Esophagus squamous epithelium (tissue), 4 donors: ENCODE data around the gene INTS2.

Source experiments
- POLR2A ChIP-seq, 4 donors: fragments of 450-650 bp; IDR thresholded peaks; one replicate each; pipeline ENCODE4 v1.6.1; 2017; ENCODE audit warnings: antibody characterized with exemption in 4 of 4, mild to moderate bottlenecking in 4 of 4, moderate library complexity in 3 of 4
- TF ChIP-seq, protein P1 (sequence below), 6 experiments: fragments of 450-650 bp in 4 of 6; fragments of 200-600 bp in 2 of 6; sonication (generic) in 2 of 6; IDR thresholded peaks; one replicate each; pipeline ENCODE4 v1.5.1; 2016 to 2019; ENCODE audit warnings: antibody characterized with exemption in 6 of 6, mild to moderate bottlenecking in 4 of 6, moderate library complexity in 4 of 6

- TF ChIP-seq, protein P1, sequence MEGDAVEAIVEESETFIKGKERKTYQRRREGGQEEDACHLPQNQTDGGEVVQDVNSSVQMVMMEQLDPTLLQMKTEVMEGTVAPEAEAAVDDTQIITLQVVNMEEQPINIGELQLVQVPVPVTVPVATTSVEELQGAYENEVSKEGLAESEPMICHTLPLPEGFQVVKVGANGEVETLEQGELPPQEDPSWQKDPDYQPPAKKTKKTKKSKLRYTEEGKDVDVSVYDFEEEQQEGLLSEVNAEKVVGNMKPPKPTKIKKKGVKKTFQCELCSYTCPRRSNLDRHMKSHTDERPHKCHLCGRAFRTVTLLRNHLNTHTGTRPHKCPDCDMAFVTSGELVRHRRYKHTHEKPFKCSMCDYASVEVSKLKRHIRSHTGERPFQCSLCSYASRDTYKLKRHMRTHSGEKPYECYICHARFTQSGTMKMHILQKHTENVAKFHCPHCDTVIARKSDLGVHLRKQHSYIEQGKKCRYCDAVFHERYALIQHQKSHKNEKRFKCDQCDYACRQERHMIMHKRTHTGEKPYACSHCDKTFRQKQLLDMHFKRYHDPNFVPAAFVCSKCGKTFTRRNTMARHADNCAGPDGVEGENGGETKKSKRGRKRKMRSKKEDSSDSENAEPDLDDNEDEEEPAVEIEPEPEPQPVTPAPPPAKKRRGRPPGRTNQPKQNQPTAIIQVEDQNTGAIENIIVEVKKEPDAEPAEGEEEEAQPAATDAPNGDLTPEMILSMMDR (IDR thresholded peaks at IDR 0.05): no peak
- TF ChIP-seq POLR2A (IDR thresholded peaks at IDR 0.05): no peak
These were observed 49.3 kb downstream of the INTS2 start for GRCh38 chr17:61878520-61878919.
